Measurements from ENCODE around the gene B3GNT3.

- TF ChIP-seq CTCF (conservative IDR thresholded peaks at IDR 0.05 in 1 of 2, IDR thresholded peaks at IDR 0.05 in 1 of 2; ENCODE audit: low read depth in 1 of 2, low read length in 2 of 2) (no peak), EZH2 (IDR thresholded peaks at IDR 0.05; ENCODE audit: low read length, missing control alignments) (no peak)
These were observed 43.0 kb downstream of the B3GNT3 start for GRCh38 chr19:17837972-17838371.

Measured in fibroblast of lung (primary cell).